Measurements from ENCODE around the gene DLGAP1. TPM values are rescaled to one million over a fixed set of nuclear protein-coding genes. Genes with fewer than 3 reads are reported as not detected.

DLGAP1 gene
- total and polyA plus RNA-seq, 2 of the 13 experiments (the other 11 are each of a cell fraction or from before 2014, with no cell fraction given): 0.01 TPM; not detected in 1

GRCh38 chr18:3626929-3627458 is 828.1 kb downstream of the DLGAP1 start:
- WGBS (ENCODE audit: low lambda C conversion rate): 93% methylated on average over 5 of the region's 5 CpGs
- ATAC-seq: no peak
- no peaks in the 10 kb centered on the region for H3K36me3 ChIP-seq (replicated peaks in 1 of 2; ENCODE audit: control insufficient read depth in 1 of 2, insufficient read depth in 2 of 2, low read length in 2 of 2)
- H4K20me1 ChIP-seq (ENCODE audit: insufficient read depth, low read length): no peaks in the 10 kb centered on the region
- in situ Hi-C loops (cut with HindIII; ENCODE audit: extremely low pct_ligation_motif_present, low pct_unique_long_range_greater_than_20kb) (loop anchor here (10.0 kb wide), 1 partner anchor 172 kb away; the partner anchor contains the start of gene TGIF1), intact Hi-C loops (cut with micrococcal nuclease; ENCODE audit: unreplicated experiment) (no loop called here)
- H3K27me3 ChIP-seq (ENCODE audit: control insufficient read depth in 1 of 2, insufficient read depth in 2 of 2, low read length in 2 of 2): no peaks in the 10 kb centered on the region; a peak in 1 of 5 replicates
- H3K79me2 ChIP-seq (ENCODE audit: insufficient read depth, low read length): no peaks in the 10 kb centered on the region
- no peak overlapping the region for H2AFZ ChIP-seq (ENCODE audit: low read length)
- H3K4me3 ChIP-seq (replicated peaks in 1 of 3; ENCODE audit: insufficient read depth in 1 of 3, low read depth in 2 of 3, low read length in 3 of 3): no peak overlapping the region
- no peak overlapping the region for H3K9ac ChIP-seq (ENCODE audit: insufficient read depth, low read depth, low read length)
- DNase-seq (ENCODE audit: low spot score): no peak
- TF ChIP-seq ZNF652 (CRISPR knock-in tag; IDR thresholded peaks at IDR 0.05; ENCODE audit: borderline replicate concordance, low read depth): no peak
- TF ChIP-seq RFX5 (IDR thresholded peaks at IDR 0.05; ENCODE audit: low read depth, low read length): no peak
- no peak for TF ChIP-seq ZMYM3 (CRISPR knock-in tag; IDR thresholded peaks at IDR 0.05)
- TF ChIP-seq ZNF775 (CRISPR knock-in tag; IDR thresholded peaks at IDR 0.05; ENCODE audit: borderline replicate concordance): no peak
- TF ChIP-seq, protein P1, sequence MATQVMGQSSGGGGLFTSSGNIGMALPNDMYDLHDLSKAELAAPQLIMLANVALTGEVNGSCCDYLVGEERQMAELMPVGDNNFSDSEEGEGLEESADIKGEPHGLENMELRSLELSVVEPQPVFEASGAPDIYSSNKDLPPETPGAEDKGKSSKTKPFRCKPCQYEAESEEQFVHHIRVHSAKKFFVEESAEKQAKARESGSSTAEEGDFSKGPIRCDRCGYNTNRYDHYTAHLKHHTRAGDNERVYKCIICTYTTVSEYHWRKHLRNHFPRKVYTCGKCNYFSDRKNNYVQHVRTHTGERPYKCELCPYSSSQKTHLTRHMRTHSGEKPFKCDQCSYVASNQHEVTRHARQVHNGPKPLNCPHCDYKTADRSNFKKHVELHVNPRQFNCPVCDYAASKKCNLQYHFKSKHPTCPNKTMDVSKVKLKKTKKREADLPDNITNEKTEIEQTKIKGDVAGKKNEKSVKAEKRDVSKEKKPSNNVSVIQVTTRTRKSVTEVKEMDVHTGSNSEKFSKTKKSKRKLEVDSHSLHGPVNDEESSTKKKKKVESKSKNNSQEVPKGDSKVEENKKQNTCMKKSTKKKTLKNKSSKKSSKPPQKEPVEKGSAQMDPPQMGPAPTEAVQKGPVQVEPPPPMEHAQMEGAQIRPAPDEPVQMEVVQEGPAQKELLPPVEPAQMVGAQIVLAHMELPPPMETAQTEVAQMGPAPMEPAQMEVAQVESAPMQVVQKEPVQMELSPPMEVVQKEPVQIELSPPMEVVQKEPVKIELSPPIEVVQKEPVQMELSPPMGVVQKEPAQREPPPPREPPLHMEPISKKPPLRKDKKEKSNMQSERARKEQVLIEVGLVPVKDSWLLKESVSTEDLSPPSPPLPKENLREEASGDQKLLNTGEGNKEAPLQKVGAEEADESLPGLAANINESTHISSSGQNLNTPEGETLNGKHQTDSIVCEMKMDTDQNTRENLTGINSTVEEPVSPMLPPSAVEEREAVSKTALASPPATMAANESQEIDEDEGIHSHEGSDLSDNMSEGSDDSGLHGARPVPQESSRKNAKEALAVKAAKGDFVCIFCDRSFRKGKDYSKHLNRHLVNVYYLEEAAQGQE (IDR thresholded peaks at IDR 0.05; ENCODE audit: borderline replicate concordance in 1 of 2, low read depth in 1 of 2, low read length in 2 of 2): no peak
- no peak for TF ChIP-seq CSRNP2 (CRISPR knock-in tag; conservative IDR thresholded peaks at IDR 0.05; ENCODE audit: low read depth)
- TF ChIP-seq ZNF552 (CRISPR knock-in tag; IDR thresholded peaks at IDR 0.05; ENCODE audit: borderline replicate concordance): no peak
- no peak for TF ChIP-seq ZBTB38 (CRISPR knock-in tag; IDR thresholded peaks at IDR 0.05)
- no peak for FAIRE-seq
- H3K9me3 ChIP-seq (ENCODE audit: low read length): no peaks in the 10 kb centered on the region
- no TSS peak for BruUV-seq (replicated peaks)
- ChIA-PET CTCF (ENCODE audit: low intra/inter-chr PET ratio, low total read pairs) (no interaction called here), POLR2A (interaction anchor here (1.2 to 1.4 kb wide), 2 partner anchors 9 to 21 kb away, joined by 3 to 5 read pairs; no protein-coding TSS in a partner anchor)
- H3K4me2 ChIP-seq (ENCODE audit: low read depth, low read length): no peak overlapping the region
- no peak overlapping the region for H3K27ac ChIP-seq (ENCODE audit: extremely low read length, insufficient read depth, low read length)
- peaks cover 63% of the 10 kb centered on the region for H3K4me1 ChIP-seq (ENCODE audit: insufficient read depth, low read length)

Measured in HepG2 (cell line).